C4-2B (cell line): Measurements from ENCODE around the gene WDR90.

Experiments used
- H3K27ac ChIP-seq: fragments of 450-650 bp; 2 replicates; pipeline ENCODE4 v1.5.1; 2017
- ZFX ChIP-seq: fragments of 450-650 bp; IDR thresholded peaks from 2 replicates; pipeline ENCODE4 v1.6.1; 2017
- TF ChIP-seq, protein P1 (sequence below): fragments of 450-650 bp; conservative IDR thresholded peaks from 2 replicates; pipeline ENCODE4 v1.5.1; 2017; ENCODE audit warnings: mild to moderate bottlenecking

WDR90 gene

GRCh38 chr16:667780-668518 lies 18.8 kb downstream of the WDR90 start, which contains the start of gene RHOT2:
RHOT2 (plus strand) TSS chr16:668132; CDS start chr16:668200, 68 bp downstream.
- TF ChIP-seq, protein P1, sequence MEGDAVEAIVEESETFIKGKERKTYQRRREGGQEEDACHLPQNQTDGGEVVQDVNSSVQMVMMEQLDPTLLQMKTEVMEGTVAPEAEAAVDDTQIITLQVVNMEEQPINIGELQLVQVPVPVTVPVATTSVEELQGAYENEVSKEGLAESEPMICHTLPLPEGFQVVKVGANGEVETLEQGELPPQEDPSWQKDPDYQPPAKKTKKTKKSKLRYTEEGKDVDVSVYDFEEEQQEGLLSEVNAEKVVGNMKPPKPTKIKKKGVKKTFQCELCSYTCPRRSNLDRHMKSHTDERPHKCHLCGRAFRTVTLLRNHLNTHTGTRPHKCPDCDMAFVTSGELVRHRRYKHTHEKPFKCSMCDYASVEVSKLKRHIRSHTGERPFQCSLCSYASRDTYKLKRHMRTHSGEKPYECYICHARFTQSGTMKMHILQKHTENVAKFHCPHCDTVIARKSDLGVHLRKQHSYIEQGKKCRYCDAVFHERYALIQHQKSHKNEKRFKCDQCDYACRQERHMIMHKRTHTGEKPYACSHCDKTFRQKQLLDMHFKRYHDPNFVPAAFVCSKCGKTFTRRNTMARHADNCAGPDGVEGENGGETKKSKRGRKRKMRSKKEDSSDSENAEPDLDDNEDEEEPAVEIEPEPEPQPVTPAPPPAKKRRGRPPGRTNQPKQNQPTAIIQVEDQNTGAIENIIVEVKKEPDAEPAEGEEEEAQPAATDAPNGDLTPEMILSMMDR = peak; percentile 99
- TF ChIP-seq ZFX = no peak
- peak within 1 kb of the TSS; percentile 100 for H3K27ac ChIP-seq

GRCh38 chr16:668519-669171 lies 19.5 kb downstream of the WDR90 start:
- TF ChIP-seq ZFX = no peak
- TF ChIP-seq, protein P1 = no peak
- peak overlapping the region; percentile 100 for H3K27ac ChIP-seq

DNA sequence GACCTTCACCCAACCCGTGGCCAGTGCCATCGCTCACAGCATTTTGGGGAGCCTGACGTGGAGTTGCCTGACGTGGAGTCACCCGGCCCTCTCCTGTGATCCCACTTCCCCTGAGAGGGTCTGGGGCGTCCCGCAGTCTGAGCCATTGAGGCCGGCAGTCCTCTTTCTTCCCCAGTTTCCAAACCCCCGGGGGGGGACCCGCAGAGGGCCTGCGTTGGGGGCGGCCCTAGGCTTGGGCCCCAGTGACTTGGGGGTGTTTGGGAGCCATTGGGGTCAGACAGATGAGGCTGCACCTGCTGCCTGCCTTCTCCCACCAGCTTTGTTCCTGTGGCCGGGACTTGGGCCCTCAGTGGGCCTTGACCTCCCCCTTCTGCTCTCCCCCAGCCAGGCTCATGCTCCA lies 20.5 kb downstream of the WDR90 start:
- no peak for TF ChIP-seq ZFX
- TF ChIP-seq, protein P1 = no peak
- no peak overlapping the region; the same call in 1 of the 2 replicates for H3K27ac ChIP-seq

- TF ChIP-seq, protein P1 = no peak
- TF ChIP-seq ZFX = no peak
- no peak overlapping the region for H3K27ac ChIP-seq
Measured at GRCh38 chr16:670485-671352, 21.6 kb downstream of the WDR90 start.

GRCh38 chr16:671353-672131 lies 22.4 kb downstream of the WDR90 start:
- TF ChIP-seq, protein P1 = no peak
- no peak overlapping the region for H3K27ac ChIP-seq

GRCh38 chr16:672371-672770 lies 23.2 kb downstream of the WDR90 start:
- H3K27ac ChIP-seq = no peak overlapping the region
- TF ChIP-seq, protein P1 = no peak
- TF ChIP-seq ZFX = no peak
